CD4-positive, alpha-beta T cell (primary cell): Measurements from ENCODE around the gene PCED1A. TPM values are rescaled to one million over a fixed set of nuclear protein-coding genes. Genes with fewer than 3 reads are reported as not detected.

Source experiments
- ATAC-seq: fragments of 200-7000 bp; cut with Tn5 transposase; one replicate; pipeline ENCODE4 v1.10.0; 2022; ENCODE audit warnings: mild to moderate bottlenecking; ENCODE audit not compliant: poor library complexity
- CTCF ChIA-PET: fragments of 350-600 bp; sonication (Branson Sonifier 250); formaldehyde crosslinking; loops from one replicate; lab custom pipeline; 2021; ENCODE audit warnings: antibody characterized with exemption, inconsistent platforms; lab: Charles Lee
- POLR2A ChIA-PET: fragments of 350-600 bp; sonication (Branson Sonifier 250); formaldehyde crosslinking; loops from one replicate; lab custom pipeline; 2021; ENCODE audit warnings: antibody characterized with exemption, inconsistent platforms; lab: Charles Lee
- DNase-seq, 14 experiments: peaks; one replicate each; pipeline ENCODE4 v3.0.0-alpha.2; 2013 to 2020; ENCODE audit warnings: mixed read lengths in 2 of 14
- H3K27ac ChIP-seq, 2 donors: one replicate each; pipeline versions ENCODE4 v1.5.1 to v1.7.0; 2013; ENCODE audit warnings: low read length in 2 of 2, low read depth in 1 of 2, mild to moderate bottlenecking in 1 of 2
- H3K27me3 ChIP-seq, 2 experiments: 1 replicate in 1 of 2; 2 replicates in 1 of 2; pipeline versions ENCODE4 v1.6.1 to v1.7.0; 2013; ENCODE audit warnings: low read length in 2 of 2, control low read depth in 1 of 2, mild to moderate bottlenecking in 1 of 2, moderate library complexity in 1 of 2; ENCODE audit not compliant: insufficient read depth in 2 of 2, control insufficient read depth in 1 of 2
- H3K36me3 ChIP-seq: one replicate; pipeline ENCODE4 v1.6.1; 2013; ENCODE audit warnings: low read length, control low read depth; ENCODE audit not compliant: insufficient read depth
- H3K4me1 ChIP-seq: one replicate; pipeline ENCODE4 v1.6.1; 2013; ENCODE audit warnings: low read length, control low read depth; ENCODE audit not compliant: insufficient read depth
- H3K4me3 ChIP-seq: one replicate; pipeline ENCODE4 v1.5.1; 2013; ENCODE audit warnings: mild to moderate bottlenecking, low read length, moderate library complexity
- H3K9me3 ChIP-seq, 2 experiments: 1 replicate in 1 of 2; 2 replicates in 1 of 2; pipeline versions ENCODE4 v1.6.1 to v1.7.0; 2013; ENCODE audit warnings: low read length in 2 of 2, mild to moderate bottlenecking in 2 of 2, control low read depth in 1 of 2, moderate library complexity in 1 of 2; ENCODE audit not compliant: control insufficient read depth in 1 of 2, insufficient read depth in 1 of 2
- H3K27ac Mint-ChIP-seq: one replicate; pipeline ENCODE4 v1.8.0; 2020; ENCODE audit warnings: mixed read lengths
- H3K27me3 Mint-ChIP-seq: one replicate; pipeline ENCODE4 v1.8.0; 2021; ENCODE audit warnings: mixed read lengths
- H3K36me3 Mint-ChIP-seq: one replicate; pipeline ENCODE4 v1.8.0; 2021; ENCODE audit warnings: low read depth, mixed read lengths
- H3K4me1 Mint-ChIP-seq: one replicate; pipeline ENCODE4 v1.8.0; 2021; ENCODE audit warnings: low read depth, mixed read lengths
- H3K4me3 Mint-ChIP-seq: one replicate; pipeline ENCODE4 v1.8.0; 2020; ENCODE audit warnings: mild to moderate bottlenecking, mixed read lengths
- H3K9me3 Mint-ChIP-seq: one replicate; pipeline ENCODE4 v1.8.0; 2020; ENCODE audit warnings: mixed read lengths
- intact Hi-C, 2 experiments: fragments of 100-400 bp; cut with DNase I in 1 of 2; cut with micrococcal nuclease in 1 of 2; formaldehyde crosslinking; loops; one replicate each; pipeline versions ENCODE4 v1.15.1 to v1.9.0; 2023 to 2025; cut with DNase I, micrococcal nuclease
- total RNA-seq, 174 experiments: library from RNA in 2 of 174; stranded (reverse) in 2 of 174; gene quantifications; one replicate each; pipeline ENCODE4 v1.2.3 and lab custom pipeline; 2021 to 2026
- TF ChIP-seq, protein P1 (sequence below): fragments of 200-600 bp; IDR thresholded peaks from one replicate; pipeline ENCODE4 v1.8.0; 2022; ENCODE audit warnings: antibody characterized with exemption, mild to moderate bottlenecking

Gene PCED1A
- total RNA-seq, 2 experiments from 2014 or later: 69.2 to 69.7 TPM

DNA sequence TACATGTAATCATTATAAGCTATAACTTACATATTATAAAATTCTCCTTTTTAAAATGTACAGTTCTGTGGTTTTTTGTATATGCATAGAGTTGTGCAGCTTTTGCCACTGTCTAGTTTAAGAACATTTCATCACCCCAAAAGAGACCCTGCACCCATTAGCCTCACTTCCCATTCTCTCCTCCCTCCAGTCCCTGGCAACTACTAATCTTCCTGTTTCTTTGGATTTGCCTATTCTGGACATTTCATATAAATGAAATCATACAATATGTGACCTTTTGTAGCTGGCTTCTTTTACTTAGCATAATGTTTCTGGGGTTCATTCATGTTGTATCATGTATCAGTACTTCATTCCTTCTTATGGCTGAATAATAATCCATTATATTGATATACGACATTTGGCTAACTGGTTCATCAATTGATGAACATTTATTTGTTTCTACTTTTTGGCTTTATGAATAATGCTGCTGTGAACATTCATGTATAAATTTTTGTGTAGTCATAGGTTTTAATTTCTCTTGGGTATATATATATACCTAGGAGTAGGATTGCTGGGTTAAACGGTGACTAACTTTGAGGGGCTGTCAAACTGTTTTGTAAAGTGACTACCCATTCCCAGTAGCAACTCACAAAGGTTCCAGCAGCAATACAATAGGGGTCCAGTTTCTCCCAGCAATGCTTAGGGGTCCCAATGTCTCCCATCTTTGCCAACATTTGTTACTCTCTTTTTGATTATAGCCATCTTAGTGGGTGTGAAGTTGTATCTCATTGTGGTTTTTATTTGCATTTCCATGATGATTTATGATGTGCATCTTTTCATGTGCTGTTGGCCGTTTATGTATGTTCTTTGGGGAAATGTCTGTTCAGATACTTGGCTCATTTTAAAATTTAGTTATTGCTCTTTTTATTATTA lies 43.5 kb upstream of the PCED1A start:
- ChIA-PET CTCF (no interaction called here), POLR2A (no interaction called here)
- H3K4me1 ChIP-seq: peaks cover 19% of the 10 kb centered on the region
- TF ChIP-seq, protein P1, sequence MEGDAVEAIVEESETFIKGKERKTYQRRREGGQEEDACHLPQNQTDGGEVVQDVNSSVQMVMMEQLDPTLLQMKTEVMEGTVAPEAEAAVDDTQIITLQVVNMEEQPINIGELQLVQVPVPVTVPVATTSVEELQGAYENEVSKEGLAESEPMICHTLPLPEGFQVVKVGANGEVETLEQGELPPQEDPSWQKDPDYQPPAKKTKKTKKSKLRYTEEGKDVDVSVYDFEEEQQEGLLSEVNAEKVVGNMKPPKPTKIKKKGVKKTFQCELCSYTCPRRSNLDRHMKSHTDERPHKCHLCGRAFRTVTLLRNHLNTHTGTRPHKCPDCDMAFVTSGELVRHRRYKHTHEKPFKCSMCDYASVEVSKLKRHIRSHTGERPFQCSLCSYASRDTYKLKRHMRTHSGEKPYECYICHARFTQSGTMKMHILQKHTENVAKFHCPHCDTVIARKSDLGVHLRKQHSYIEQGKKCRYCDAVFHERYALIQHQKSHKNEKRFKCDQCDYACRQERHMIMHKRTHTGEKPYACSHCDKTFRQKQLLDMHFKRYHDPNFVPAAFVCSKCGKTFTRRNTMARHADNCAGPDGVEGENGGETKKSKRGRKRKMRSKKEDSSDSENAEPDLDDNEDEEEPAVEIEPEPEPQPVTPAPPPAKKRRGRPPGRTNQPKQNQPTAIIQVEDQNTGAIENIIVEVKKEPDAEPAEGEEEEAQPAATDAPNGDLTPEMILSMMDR: no peak
- ATAC-seq: no peak
- Mint-ChIP-seq H3K36me3 (peaks cover 8% of the 10 kb centered on the region), H3K27me3 (no peaks in the 10 kb centered on the region), H3K27ac (no peak overlapping the region), H3K9me3 (no peaks in the 10 kb centered on the region), H3K4me3 (peak overlapping the region; percentile 3), H3K4me1 (peaks cover 57% of the 10 kb centered on the region)
- H3K4me3 ChIP-seq: no peak overlapping the region
- no peak for DNase-seq
- no peaks in the 10 kb centered on the region for H3K27me3 ChIP-seq
- intact Hi-C loops: no loop called here
- peaks cover 4% of the 10 kb centered on the region for H3K36me3 ChIP-seq
- no peak overlapping the region for H3K27ac ChIP-seq
- no peaks in the 10 kb centered on the region for H3K9me3 ChIP-seq

DNA sequence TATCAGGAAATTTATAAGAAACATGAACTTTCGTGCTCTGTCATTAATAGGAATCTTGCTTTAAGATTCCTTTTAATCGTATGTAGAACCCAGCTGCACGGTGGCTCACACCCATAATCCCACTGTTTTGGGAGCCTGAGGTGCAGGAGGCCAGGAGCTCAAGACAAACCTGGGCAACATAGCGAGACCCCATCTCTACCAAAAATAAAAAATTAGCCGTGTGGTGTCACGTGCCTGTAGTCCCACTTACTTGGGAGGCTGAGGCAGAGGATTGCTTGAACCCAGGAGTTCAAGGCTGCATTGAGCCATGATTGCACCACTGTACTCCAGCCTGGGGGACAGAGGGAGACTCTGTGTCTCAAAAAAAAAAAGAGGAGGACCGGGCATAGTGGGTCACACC lies 40.2 kb upstream of the PCED1A start:
- POLR2A ChIA-PET: interaction anchor here (0.6 kb wide), 1 partner anchor 49 kb away, joined by 6 read pairs; no protein-coding TSS in a partner anchor
- H3K4me1 ChIP-seq: peaks cover 25% of the 10 kb centered on the region
- intact Hi-C loops: no loop called here

GRCh38 chr20:2879146-2879545 lies 38.7 kb upstream of the PCED1A start:
- ChIA-PET CTCF (no interaction called here), POLR2A (no interaction called here)
- DNase-seq (no peak), ATAC-seq (no peak)
- Mint-ChIP-seq H3K4me1 (peaks cover 62% of the 10 kb centered on the region), H3K9me3 (no peaks in the 10 kb centered on the region), H3K27ac (no peak overlapping the region), H3K36me3 (peaks cover 22% of the 10 kb centered on the region), H3K4me3 (no peak overlapping the region), H3K27me3 (no peaks in the 10 kb centered on the region)
- H3K4me3 ChIP-seq: no peak overlapping the region
- H3K4me1 ChIP-seq: peaks cover 38% of the 10 kb centered on the region
- H3K27me3 ChIP-seq: no peaks in the 10 kb centered on the region
- H3K27ac ChIP-seq: no peak overlapping the region
- intact Hi-C loops: loop anchor here in 1 of 2 experiments (10.0 kb wide), 2 partner anchors 166 to 354 kb away; partner anchors contain the start of genes GNRH2 and MRPS26
- H3K9me3 ChIP-seq: no peaks in the 10 kb centered on the region
- TF ChIP-seq, protein P1: no peak
- H3K36me3 ChIP-seq: peaks cover 4% of the 10 kb centered on the region

More for the DNA sequence above, 40.2 kb upstream of the PCED1A start:
- Histone ChIP-seq H3K27ac (no peak overlapping the region), H3K27me3 (no peaks in the 10 kb centered on the region), H3K4me3 (no peak overlapping the region), H3K36me3 (peaks cover 4% of the 10 kb centered on the region), H3K9me3 (no peaks in the 10 kb centered on the region)
- H3K36me3 Mint-ChIP-seq: peaks cover 20% of the 10 kb centered on the region
- ATAC-seq: no peak
- H3K27me3 Mint-ChIP-seq: no peaks in the 10 kb centered on the region
- H3K4me1 Mint-ChIP-seq: peaks cover 60% of the 10 kb centered on the region
- no peak for DNase-seq
- CTCF ChIA-PET: no interaction called here
- no peak overlapping the region for H3K27ac Mint-ChIP-seq
- H3K4me3 Mint-ChIP-seq: no peak overlapping the region
- TF ChIP-seq, protein P1: no peak
- no peaks in the 10 kb centered on the region for H3K9me3 Mint-ChIP-seq
